WERI-Rb-1 (cell line): ENCODE data around the gene TTN.

ENCODE experiments used
- DNase-seq: peaks from one replicate; pipeline ENCODE4 v3.0.0-alpha.2; 2020
- H3K27ac ChIP-seq: fragments of 250-450 bp; sonication (Bioruptor Pico); 2 replicates; pipeline ENCODE4 v1.5.1; 2020; ENCODE audit warnings: mild to moderate bottlenecking, moderate library complexity
- H3K27me3 ChIP-seq: fragments of 250-450 bp; sonication (Bioruptor Pico); 2 replicates; pipeline ENCODE4 v1.5.1; 2021; ENCODE audit warnings: mild to moderate bottlenecking, low read depth, moderate library complexity; ENCODE audit not compliant: insufficient read depth, severe bottlenecking
- H3K36me3 ChIP-seq: fragments of 250-450 bp; sonication (Bioruptor Pico); 2 replicates; pipeline ENCODE4 v1.5.1; 2020; ENCODE audit warnings: mild to moderate bottlenecking, moderate library complexity
- H3K4me3 ChIP-seq: 2 replicates; pipeline ENCODE4 v1.5.1; 2011; ENCODE audit warnings: low read depth, mild to moderate bottlenecking, control low read depth, low read length
- H3K9me3 ChIP-seq: fragments of 250-450 bp; sonication (Bioruptor Pico); 2 replicates; pipeline ENCODE4 v1.5.1; 2021; ENCODE audit warnings: mild to moderate bottlenecking, moderate library complexity; ENCODE audit not compliant: severe bottlenecking
- CTCF ChIP-seq: IDR thresholded peaks from 2 replicates; pipeline ENCODE4 v1.5.1; 2011; ENCODE audit warnings: low read depth, mild to moderate bottlenecking, control low read depth, inconsistent platforms, low read length

The TTN gene

GRCh38 chr2:178718283-178718682 lies 88.9 kb downstream of the TTN start:
- Histone ChIP-seq H3K27ac (no peak overlapping the region), H3K36me3 (peaks cover 31% of the 10 kb centered on the region), H3K27me3 (no peaks in the 10 kb centered on the region), H3K9me3 (no peaks in the 10 kb centered on the region), H3K4me3 (no peak overlapping the region)
- no peak for TF ChIP-seq CTCF
- DNase-seq, result no peak

GRCh38 chr2:178716394-178716793 lies 90.8 kb downstream of the TTN start:
- Histone ChIP-seq H3K9me3 (no peaks in the 10 kb centered on the region), H3K36me3 (peaks cover 40% of the 10 kb centered on the region), H3K27ac (no peak overlapping the region), H3K4me3 (no peak overlapping the region), H3K27me3 (no peaks in the 10 kb centered on the region)
- no peak for TF ChIP-seq CTCF
- DNase-seq, result no peak

- Histone ChIP-seq H3K36me3 (peaks cover 43% of the 10 kb centered on the region), H3K9me3 (no peaks in the 10 kb centered on the region), H3K4me3 (no peak overlapping the region), H3K27ac (no peak overlapping the region), H3K27me3 (no peaks in the 10 kb centered on the region)
- DNase-seq, result no peak
- TF ChIP-seq CTCF, result no peak
Measured at GRCh38 chr2:178715366-178715765, 91.9 kb downstream of the TTN start.

- H3K27me3 ChIP-seq, result no peaks in the 10 kb centered on the region
- no peak for DNase-seq
- H3K9me3 ChIP-seq, result no peaks in the 10 kb centered on the region
- H3K4me3 ChIP-seq, result no peak overlapping the region
- TF ChIP-seq CTCF, result no peak
- H3K36me3 ChIP-seq, result peaks cover 29% of the 10 kb centered on the region
- no peak overlapping the region for H3K27ac ChIP-seq
Measured at GRCh38 chr2:178707476-178707875, 99.7 kb downstream of the TTN start.

- no peak for DNase-seq
- no peak for TF ChIP-seq CTCF
- Histone ChIP-seq H3K9me3 (no peaks in the 10 kb centered on the region), H3K36me3 (peaks cover 17% of the 10 kb centered on the region), H3K27me3 (no peaks in the 10 kb centered on the region), H3K27ac (no peak overlapping the region), H3K4me3 (no peak overlapping the region)
Measured at GRCh38 chr2:178704876-178705275, 102.3 kb downstream of the TTN start.

- Histone ChIP-seq H3K27me3 (no peaks in the 10 kb centered on the region), H3K9me3 (no peaks in the 10 kb centered on the region), H3K36me3 (peaks cover 12% of the 10 kb centered on the region), H3K27ac (no peak overlapping the region), H3K4me3 (no peak overlapping the region)
- no peak for TF ChIP-seq CTCF
- no peak for DNase-seq
Measured at GRCh38 chr2:178702361-178702760, 104.9 kb downstream of the TTN start.
